SH-SY5Y (cell line): ENCODE measurements around the gene EFNB2.

Source experiments
- GATA2 ChIP-seq: IDR thresholded peaks from 2 replicates; pipeline ENCODE4 v1.6.1; 2011; ENCODE audit warnings: mild to moderate bottlenecking, low read depth, low read length
- GATA3 ChIP-seq: IDR thresholded peaks from 2 replicates; pipeline ENCODE4 v1.6.1; 2011; ENCODE audit warnings: low read depth, mild to moderate bottlenecking, low read length, moderate library complexity

- TF ChIP-seq GATA2: no peak
- TF ChIP-seq GATA3: no peak
These were observed 35.0 kb downstream of the EFNB2 start for GRCh38 chr13:106500445-106500844.
